NCI-H2081 treated with DMSO at 0.1 percent for 48 hours (cell line): ENCODE measurements around the gene PJA1.

Experiments used
- DNase-seq: peaks from one replicate; lab custom pipeline; 2025; lab: John Stamatoyannopoulos, UW

The PJA1 gene

GRCh38 chrX:69142788-69143469 lies 22.3 kb downstream of the PJA1 start:
- DNase-seq, result no peak

GRCh38 chrX:69140837-69141236 lies 24.4 kb downstream of the PJA1 start:
- DNase-seq, result no peak

- no peak for DNase-seq
These were observed 25.7 kb downstream of the PJA1 start for GRCh38 chrX:69139516-69139915.

- DNase-seq, result no peak
These were observed 26.7 kb downstream of the PJA1 start for GRCh38 chrX:69138512-69138911.

- DNase-seq, result no peak
These were observed 27.2 kb downstream of the PJA1 start for GRCh38 chrX:69138118-69138390.

- no peak for DNase-seq
These were observed 27.7 kb downstream of the PJA1 start for GRCh38 chrX:69137371-69138117.

GRCh38 chrX:69136546-69137331 lies 28.5 kb downstream of the PJA1 start:
- no peak for DNase-seq

GRCh38 chrX:69133921-69134542 lies 31.2 kb downstream of the PJA1 start:
- no peak for DNase-seq

GRCh38 chrX:69131886-69132285 lies 33.4 kb downstream of the PJA1 start:
- no peak for DNase-seq

- DNase-seq, result no peak
These were observed 34.8 kb downstream of the PJA1 start for GRCh38 chrX:69130439-69130838.

GRCh38 chrX:69128588-69128987 lies 36.7 kb downstream of the PJA1 start:
- DNase-seq, result no peak

- no peak for DNase-seq
These were observed 37.8 kb downstream of the PJA1 start for GRCh38 chrX:69127466-69127865.

- no peak for DNase-seq
These were observed 38.6 kb downstream of the PJA1 start for GRCh38 chrX:69126642-69127041.

GRCh38 chrX:69125094-69125493 lies 40.2 kb downstream of the PJA1 start:
- no peak for DNase-seq

GRCh38 chrX:69124108-69124507 lies 41.1 kb downstream of the PJA1 start:
- no peak for DNase-seq

- DNase-seq, result no peak
These were observed 41.8 kb downstream of the PJA1 start for GRCh38 chrX:69123481-69123880.

- no peak for DNase-seq
These were observed 43.8 kb downstream of the PJA1 start for GRCh38 chrX:69121321-69122000.

GRCh38 chrX:69120476-69120875 lies 44.8 kb downstream of the PJA1 start:
- no peak for DNase-seq

- DNase-seq, result no peak
These were observed 46.1 kb downstream of the PJA1 start for GRCh38 chrX:69119122-69119521.

GRCh38 chrX:69117876-69118526 lies 47.3 kb downstream of the PJA1 start:
- DNase-seq, result no peak

- DNase-seq, result no peak
These were observed 49.2 kb downstream of the PJA1 start for GRCh38 chrX:69116077-69116476.

- no peak for DNase-seq
These were observed 51.5 kb downstream of the PJA1 start for GRCh38 chrX:69113723-69114122.
